GM15510 (cell line): Measurements from ENCODE around the gene MCC.

Source experiments
- POLR2A ChIP-seq: IDR thresholded peaks from 3 replicates; pipeline ENCODE4 v1.6.1; 2011; ENCODE audit warnings: borderline replicate concordance; ENCODE audit not compliant: insufficient read length; ENCODE audit errors: extremely low read depth

MCC gene

DNA sequence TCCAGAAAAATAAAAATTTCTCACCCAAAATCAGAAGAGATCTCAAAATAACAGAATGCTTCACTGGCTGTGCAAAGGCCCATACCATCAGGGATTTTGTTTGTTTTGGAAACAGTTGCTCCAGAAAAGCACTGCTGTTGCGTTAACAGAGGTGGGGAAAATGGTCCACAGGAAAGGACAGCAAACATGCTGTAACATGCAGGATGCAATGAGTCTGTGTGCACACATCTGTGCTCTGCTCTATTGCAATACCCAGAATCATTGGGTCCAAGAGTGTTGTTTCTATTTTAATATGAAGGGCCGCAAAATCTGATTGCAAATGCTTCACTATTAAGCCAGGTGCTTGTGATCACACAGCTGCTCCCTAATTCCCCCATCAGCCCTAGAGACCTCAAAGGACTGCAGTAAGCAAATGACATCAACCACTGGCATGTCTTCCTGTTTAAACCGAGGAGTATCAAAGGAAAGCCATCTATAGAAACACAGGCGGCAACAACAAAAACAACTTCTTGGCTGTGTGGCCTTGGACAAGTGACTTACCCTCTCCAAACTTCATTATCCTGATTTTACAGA, 370.6 kb downstream of the MCC start:
- no peak for TF ChIP-seq POLR2A

DNA sequence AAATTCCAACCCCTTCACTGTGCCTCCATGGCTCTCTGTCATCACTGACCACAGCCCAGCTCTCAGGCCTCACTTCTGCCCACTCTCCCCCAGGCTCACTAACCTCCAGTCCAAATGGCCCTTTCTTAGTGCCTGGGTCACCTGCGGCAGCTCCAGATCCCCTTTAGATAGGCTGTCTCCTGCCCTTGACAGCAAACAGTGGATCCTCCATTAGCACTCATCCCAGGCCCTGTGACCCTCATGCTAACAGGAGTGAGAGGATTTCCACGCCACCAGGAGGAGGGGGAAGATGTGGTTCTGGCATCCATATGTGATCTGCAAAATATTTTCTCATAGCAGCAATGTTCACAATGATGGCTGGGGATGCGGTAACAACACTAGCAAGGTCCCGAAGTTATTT, 372.3 kb downstream of the MCC start:
- TF ChIP-seq POLR2A: no peak

DNA sequence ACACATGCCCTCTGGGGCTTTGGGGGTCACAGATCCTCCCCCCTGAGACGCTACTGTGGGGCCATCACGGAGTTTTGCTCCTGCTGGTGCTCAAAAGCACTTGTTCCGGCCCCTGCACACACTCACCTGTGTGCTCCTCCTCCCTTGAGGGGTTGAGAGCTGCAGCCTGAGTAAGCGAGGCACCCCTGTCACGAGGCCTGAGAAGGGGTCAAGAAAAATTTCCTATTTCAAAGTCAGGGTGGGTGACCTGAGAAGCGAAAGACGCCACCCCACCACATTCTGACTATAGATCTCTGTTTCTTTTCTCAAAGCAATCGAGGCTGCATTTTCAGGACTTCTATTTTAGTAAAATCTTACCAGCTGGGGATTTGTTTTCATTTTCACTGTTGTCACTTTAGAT, 373.2 kb downstream of the MCC start:
- no peak for TF ChIP-seq POLR2A

DNA sequence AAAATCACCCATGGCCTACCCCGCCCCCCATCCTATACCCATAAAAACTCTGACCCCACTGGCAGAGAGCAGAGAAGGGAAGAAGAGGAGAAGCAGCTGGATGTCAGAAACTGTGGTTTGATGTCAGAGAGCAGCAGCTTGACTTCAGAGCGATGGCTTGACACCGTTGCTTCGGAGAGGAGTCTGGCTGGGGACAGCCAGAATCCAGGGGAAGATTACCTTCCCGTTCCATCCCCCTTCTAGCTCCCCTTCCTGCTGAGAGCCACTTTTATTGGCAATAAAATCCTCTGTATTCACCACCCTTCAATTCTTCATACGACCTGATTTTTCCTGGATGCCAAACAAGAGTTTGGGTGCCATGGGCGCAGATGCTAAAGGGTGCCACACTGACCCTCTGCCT, 373.7 kb downstream of the MCC start:
- no peak for TF ChIP-seq POLR2A

DNA sequence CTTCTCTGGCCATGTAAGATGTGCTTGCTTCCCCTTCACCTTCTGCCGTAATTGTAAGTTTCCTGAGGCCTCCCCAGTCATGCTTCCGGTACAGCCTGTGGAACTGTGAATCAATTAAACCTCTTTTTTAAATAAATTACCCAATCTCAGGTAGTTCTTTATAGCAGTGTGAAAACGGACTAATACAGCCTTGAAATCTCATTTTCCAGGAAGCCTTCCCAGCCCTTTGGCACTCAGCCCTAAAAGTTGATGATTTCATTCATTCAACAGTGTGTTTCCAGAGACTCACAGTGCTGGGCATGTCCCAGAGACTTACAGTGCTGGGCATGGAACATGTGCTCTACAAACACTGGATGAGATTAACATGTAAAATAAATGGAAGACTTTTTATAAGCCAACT, 375.8 kb downstream of the MCC start:
- no peak for TF ChIP-seq POLR2A

DNA sequence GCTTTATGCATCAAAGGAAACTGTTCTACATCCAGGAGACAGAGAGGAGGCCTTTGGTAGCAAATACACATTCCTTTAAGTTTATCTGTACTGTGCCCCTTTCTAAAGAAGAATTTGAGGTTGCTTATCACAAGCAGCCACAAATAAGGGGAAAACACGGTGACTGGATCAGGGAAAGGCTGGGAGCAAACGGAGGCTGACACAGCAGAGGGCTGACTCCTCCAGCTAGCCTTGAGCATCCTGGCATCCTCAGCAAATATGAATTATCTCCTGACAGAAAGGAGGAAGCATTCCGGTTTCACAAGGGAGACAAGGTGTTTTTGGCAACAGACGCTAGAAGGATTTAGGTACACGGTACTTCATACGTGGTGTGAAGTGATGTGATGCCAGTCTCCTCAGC, 378.1 kb downstream of the MCC start:
- no peak for TF ChIP-seq POLR2A

DNA sequence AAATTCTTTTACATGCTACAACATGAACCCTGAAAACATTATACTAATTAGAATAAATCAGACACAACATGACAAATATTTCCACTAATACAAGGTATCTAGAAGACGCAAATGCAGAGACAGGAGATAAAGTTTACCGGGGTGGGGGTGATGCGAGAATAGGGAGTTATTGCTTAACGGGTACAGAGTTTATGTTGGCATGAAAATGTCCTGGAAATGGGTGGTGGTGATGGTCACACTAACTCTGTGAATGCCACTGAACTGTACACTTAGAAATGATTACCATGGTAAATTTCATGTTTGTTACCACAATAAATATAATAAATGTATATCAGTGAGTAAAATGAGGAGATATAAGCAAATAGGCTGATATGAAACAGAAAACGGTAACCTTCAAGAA, 378.9 kb downstream of the MCC start:
- no peak for TF ChIP-seq POLR2A

DNA sequence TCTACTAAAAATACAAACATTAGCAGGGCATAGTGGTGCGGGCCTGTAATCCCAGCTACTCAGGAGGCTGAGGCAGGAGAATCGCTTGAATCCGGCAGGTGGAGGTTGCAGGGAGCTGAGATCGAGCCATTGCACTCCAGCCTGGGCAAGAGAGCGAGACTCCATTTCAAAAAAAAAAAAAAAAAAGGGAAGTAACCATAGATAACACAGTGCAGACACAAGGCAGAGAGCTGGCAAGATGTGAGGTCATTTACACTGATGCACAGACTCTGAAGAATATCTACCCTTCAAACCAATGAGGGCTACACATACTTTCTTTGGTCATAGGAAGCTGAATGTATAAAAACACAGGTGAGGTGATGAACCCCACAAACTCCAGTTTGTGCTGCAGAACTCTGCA, 379.8 kb downstream of the MCC start:
- no peak for TF ChIP-seq POLR2A

DNA sequence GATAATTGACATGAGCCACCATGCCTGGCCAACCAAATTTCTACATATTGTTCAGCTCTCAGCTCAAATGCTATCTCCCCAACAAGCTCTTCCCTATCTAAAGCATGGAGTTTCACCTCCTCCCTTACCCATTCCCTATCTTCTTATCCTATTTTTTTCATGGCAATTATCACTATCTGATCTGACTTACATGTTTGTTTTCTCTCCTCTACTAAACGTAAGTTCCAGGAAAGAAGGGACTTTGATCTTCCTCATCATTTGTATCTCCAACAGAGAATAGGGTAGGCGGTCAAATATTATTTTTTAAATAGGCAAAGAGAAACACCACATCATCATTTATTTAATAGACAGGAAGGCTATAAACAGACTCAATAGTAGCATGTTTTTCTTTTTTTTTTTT, 381.4 kb downstream of the MCC start:
- no peak for TF ChIP-seq POLR2A

DNA sequence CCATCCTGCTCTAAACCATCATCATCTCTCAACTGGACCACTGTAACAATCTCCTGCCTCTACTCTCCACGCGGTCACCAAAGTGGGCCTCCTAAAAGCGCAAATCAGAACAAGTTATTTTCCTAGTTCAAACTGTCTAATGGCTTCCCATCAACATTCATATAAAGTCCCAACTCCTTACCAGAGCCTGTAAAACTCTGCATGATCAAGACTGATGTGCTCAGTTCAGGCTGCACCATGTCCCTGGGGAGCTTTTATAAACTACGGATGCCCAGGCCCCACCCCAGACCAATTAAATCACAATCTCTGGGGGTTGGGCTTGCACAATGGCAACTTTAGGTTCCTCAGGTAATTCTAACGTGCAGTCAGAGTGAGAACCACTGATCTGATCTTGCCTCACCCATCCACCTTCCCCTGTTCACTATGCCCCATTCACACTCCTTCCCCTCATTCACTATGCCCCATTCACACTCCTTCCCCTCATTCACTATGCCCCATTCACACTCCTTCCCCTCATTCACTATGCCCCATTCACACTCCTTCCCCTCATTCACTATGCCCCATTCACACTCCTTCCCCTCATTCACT, 382.5 kb downstream of the MCC start:
- TF ChIP-seq POLR2A: no peak

DNA sequence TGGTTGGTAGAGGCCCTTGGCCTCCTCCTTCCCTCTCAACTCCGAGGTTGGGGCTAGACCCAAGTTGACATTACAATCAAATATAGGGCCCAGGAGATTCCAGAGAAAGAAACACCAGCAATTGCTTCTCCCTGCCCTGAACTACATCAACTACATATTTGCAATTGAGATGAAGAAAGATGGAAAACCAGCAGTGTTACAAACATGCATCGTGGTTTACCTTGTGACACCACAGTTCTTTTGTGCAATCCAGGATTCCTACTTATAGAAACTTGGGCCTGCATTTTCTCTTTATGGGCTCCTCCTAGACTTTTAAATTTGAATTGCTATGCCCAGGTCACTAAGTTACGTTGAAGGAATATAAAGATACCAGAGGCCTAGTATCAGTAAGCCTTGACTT, 384.9 kb downstream of the MCC start:
- TF ChIP-seq POLR2A: no peak

DNA sequence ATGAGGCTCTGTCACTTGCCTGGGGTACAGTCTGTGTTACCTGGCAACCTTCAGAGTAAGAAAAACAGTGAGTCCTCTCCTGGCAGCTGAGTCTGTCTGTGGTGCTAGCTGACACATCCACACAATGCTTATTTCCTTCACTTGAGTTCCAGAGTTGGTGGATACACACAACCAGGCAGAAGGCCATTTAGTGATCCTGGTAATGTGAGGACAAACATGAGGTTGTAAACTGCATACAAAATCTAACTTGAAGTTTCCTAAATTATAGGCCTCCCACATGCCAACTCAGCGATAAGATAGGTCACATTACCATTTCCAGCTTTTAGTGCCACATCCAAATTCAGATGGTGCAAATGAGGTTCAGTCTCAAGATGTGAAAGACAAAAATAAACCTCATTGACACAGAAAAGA, 386.1 kb downstream of the MCC start:
- no peak for TF ChIP-seq POLR2A

DNA sequence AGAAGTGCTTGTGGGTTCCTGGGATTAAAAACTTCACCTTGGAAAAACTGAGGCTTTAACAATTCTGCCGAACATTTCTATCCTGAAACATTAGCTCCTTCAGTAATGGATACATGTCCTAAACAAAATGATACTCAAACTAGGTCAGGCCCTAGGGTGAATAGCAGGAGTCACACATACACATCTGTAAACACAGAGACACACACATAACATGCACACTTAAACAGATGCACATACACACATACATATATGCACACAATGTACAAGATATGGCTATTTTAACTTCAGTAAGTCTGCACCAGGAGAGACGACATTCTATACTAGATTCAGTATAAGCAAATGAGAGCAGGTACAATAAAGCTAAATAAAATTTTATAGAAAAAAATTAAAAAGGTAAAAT, 387.3 kb downstream of the MCC start:
- TF ChIP-seq POLR2A: no peak

DNA sequence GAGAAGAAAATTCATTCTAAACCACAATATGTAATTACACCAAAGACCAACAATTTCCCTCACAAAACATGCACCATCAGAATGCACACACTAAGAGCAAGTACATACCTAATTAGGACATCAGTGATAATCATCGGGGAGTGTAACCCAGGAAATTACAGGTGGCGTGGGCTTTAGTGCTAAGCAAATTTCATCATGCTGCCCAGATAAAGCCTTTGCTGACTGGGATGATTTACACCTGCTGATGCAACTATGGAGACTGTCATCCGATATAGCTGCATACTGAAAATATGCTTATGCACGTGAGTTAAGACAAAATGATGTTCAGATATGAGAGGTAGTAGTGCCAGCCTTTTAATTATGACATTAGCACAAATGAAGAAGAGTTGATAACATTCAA, 388.4 kb downstream of the MCC start:
- TF ChIP-seq POLR2A: no peak

DNA sequence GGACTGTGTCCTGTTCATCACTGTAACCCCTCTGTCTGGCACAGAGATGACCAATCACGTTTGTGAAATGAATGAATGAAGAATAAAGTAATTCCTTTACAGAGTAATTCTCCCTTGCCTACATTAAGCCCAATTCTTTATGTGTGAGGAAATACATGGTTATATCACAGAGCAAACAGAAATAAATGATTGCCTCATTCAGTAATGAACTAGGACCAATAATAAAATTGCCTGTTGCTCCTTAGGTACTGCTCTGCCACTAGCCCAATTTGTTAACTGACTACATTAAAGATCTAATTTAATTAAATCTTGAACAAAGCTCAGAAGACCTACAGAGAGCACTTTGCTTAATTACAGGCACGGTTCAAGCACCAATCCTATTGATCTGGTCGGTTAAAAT, 389.9 kb downstream of the MCC start:
- no peak for TF ChIP-seq POLR2A

DNA sequence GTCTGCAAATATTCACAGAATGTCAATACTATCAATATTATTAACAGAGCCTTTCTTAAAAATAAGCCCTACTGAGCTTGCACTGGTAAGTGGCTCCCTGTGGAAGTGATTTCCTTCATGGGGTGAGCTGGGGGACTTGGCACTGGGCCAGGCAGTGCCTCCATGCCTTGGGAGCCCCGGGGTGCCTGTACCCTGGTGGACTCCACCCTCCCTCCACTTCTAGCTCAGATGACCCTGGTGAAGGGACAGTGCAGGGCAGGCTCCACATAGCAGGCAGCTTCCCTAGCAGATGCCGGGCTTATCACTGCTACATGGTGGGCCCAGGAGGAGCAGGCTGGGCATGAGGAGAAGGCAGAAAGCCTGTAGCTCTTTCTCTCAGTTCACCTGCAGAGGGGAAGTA, 392.4 kb downstream of the MCC start:
- no peak for TF ChIP-seq POLR2A

DNA sequence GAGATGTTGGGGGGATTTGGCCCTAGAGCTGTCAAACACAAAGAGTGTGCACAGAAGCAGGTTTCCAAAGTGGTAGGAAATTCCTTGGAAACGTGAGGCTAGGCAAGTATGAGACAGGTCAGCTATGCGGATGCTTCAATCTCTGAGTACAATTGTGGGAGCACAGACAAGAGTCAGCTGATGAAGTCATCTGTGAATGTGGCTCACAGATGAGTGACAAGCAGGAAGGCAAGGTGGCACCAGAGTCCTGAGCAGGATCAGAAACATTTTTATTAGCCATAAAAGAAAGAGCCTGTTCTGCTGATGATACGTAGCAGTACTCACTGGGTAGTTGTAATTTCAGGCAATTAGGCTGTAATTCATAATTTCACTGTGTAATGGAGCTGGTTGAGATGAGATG, 394.7 kb downstream of the MCC start:
- TF ChIP-seq POLR2A: no peak
